Sigmoid colon (tissue), 4 donors: Measurements from ENCODE around the gene CRYZ.

Experiments used
- CTCF ChIP-seq, 4 experiments: fragments of 450-650 bp in 3 of 4; fragments of 200-600 bp in 1 of 4; IDR thresholded peaks; one replicate each; pipeline ENCODE4 v1.5.1; 2016 to 2019; ENCODE audit warnings: antibody characterized with exemption in 4 of 4, mild to moderate bottlenecking in 3 of 4, moderate library complexity in 2 of 4
- POLR2AphosphoS5 ChIP-seq, 4 donors: sonication (generic); formaldehyde crosslinking; IDR thresholded peaks; one replicate each; pipeline ENCODE4 v1.6.1; 2017; ENCODE audit warnings: antibody characterized with exemption in 4 of 4

GRCh38 chr1:74679811-74680210 is 53.0 kb downstream of the CRYZ start:
- TF ChIP-seq CTCF (IDR thresholded peaks at IDR 0.05) = no peak
- no peak for TF ChIP-seq POLR2AphosphoS5 (IDR thresholded peaks at IDR 0.05)
